Measurements from ENCODE around the gene FLNB. TPM values are rescaled to one million over a fixed set of nuclear protein-coding genes. Genes with fewer than 3 reads are reported as not detected.

The FLNB gene
- total and polyA plus RNA-seq, 9 of the 15 experiments (the other 6 are each of a cell fraction or from before 2014, with no cell fraction given) = 9.4 to 48.1 (median 25.6) TPM

- TF ChIP-seq CTCF (IDR thresholded peaks at IDR 0.05 in 2 of 3, conservative IDR thresholded peaks at IDR 0.05 in 1 of 3; ENCODE audit: insufficient read depth in 2 of 3, low read depth in 1 of 3, low read length in 3 of 3) (peak; percentile 73 to 84 (median 78)), HNRNPK (IDR thresholded peaks at IDR 0.05; ENCODE audit: low read depth, low read length, poor library complexity, severe bottlenecking) (no peak), PHF20 (IDR thresholded peaks at IDR 0.05; ENCODE audit: partially characterized antibody) (no peak), E2F6 (IDR thresholded peaks at IDR 0.05; ENCODE audit: borderline replicate concordance in 1 of 2, extremely low read depth in 1 of 2, insufficient read depth in 1 of 2, insufficient read length in 1 of 2, low read depth in 1 of 2, low read length in 1 of 2, poor library complexity in 1 of 2, severe bottlenecking in 1 of 2) (no peak), CEBPG (CRISPR knock-in tag; IDR thresholded peaks at IDR 0.05) (no peak), CEBPG (tag; conservative IDR thresholded peaks at IDR 0.05 in 1 of 2, IDR thresholded peaks at IDR 0.05 in 1 of 2) (no peak), ATF1 (CRISPR knock-in tag; IDR thresholded peaks at IDR 0.05) (no peak), ATF1 (tag; IDR thresholded peaks at IDR 0.05) (no peak), SAFB2 (IDR thresholded peaks at IDR 0.05; ENCODE audit: borderline replicate concordance, low read depth, low read length, severe bottlenecking) (no peak), CTCFL (IDR thresholded peaks at IDR 0.05; ENCODE audit: borderline replicate concordance, insufficient read depth, low read depth, low read length, poor library complexity, severe bottlenecking) (peak; percentile 32), KDM5B (IDR thresholded peaks at IDR 0.05; ENCODE audit: insufficient replicate concordance, low read depth, low read length) (no peak), ZNF408 (CRISPR knock-in tag; IDR thresholded peaks at IDR 0.05; ENCODE audit: low read depth) (no peak), TCF15 (CRISPR knock-in tag; IDR thresholded peaks at IDR 0.05) (no peak), GABPB1 (CRISPR knock-in tag; IDR thresholded peaks at IDR 0.05) (no peak), ZNF77 (CRISPR knock-in tag; IDR thresholded peaks at IDR 0.05) (no peak), SREBF1 (IDR thresholded peaks at IDR 0.05; ENCODE audit: borderline replicate concordance, low read depth, low read length) (no peak), ZBTB33 (CRISPR knock-in tag; IDR thresholded peaks at IDR 0.05) (peak; percentile 71; the same call in 1 of the 2 replicates), EWSR1 (IDR thresholded peaks at IDR 0.05; ENCODE audit: borderline replicate concordance, low read depth, partially characterized antibody) (no peak)
Measured at GRCh38 chr3:58167431-58168351, 159.5 kb downstream of the FLNB start (continued).

Data from K562 (cell line).